H1 (cell line): ENCODE data around the gene PLA2G15. TPM values are rescaled to one million over a fixed set of nuclear protein-coding genes. Genes with fewer than 3 reads are reported as not detected.

Source experiments
- CTCF ChIA-PET: fragments of 300-600 bp; sonication (Branson Sonifier 250); formaldehyde crosslinking; loops from one replicate; lab custom pipeline; 2021; ENCODE audit not compliant: partially characterized antibody; lab: Charles Lee
- POLR2A ChIA-PET: fragments of 300-600 bp; sonication (Branson Sonifier 250); formaldehyde crosslinking; loops from one replicate; lab custom pipeline; 2021; ENCODE audit warnings: inconsistent platforms; ENCODE audit not compliant: partially characterized antibody; lab: Charles Lee
- DNase-seq, 2 experiments: peaks; one replicate each; pipeline versions ENCODE4 v3.0.0 to v3.0.0-alpha.2; 2010 to 2022; ENCODE audit warnings: low spot score in 2 of 2, low read depth in 1 of 2, mixed read lengths in 1 of 2
- FAIRE-seq: peaks from 2 replicates; lab custom pipeline; 2011; peaks lifted over from hg19 to GRCh38; lab: Jason Lieb, UNC
- H2AFZ ChIP-seq: 2 replicates; pipeline ENCODE4 v1.8.1; 2012; ENCODE audit warnings: low read length, inconsistent platforms
- H2AK5ac ChIP-seq: 2 replicates; pipeline ENCODE4 v1.6.1; 2013; ENCODE audit warnings: low read depth, low read length
- H2BK120ac ChIP-seq: replicated peaks from 2 replicates; pipeline ENCODE3; 2013; ENCODE audit warnings: low read depth, low read length, inconsistent platforms
- H2BK12ac ChIP-seq: 2 replicates; pipeline ENCODE4 v1.6.1; 2013; ENCODE audit warnings: low read depth, low read length
- H2BK15ac ChIP-seq: 2 replicates; pipeline ENCODE4 v1.6.1; 2013; ENCODE audit warnings: low read length
- H2BK20ac ChIP-seq: 2 replicates; pipeline ENCODE4 v1.6.1; 2013; ENCODE audit warnings: low read length
- H2BK5ac ChIP-seq: 2 replicates; pipeline ENCODE4 v1.6.1; 2013; ENCODE audit warnings: low read depth, low read length
- H3K14ac ChIP-seq: 2 replicates; pipeline ENCODE4 v1.6.1; 2013; ENCODE audit warnings: inconsistent platforms; ENCODE audit not compliant: insufficient read length
- H3K18ac ChIP-seq: 2 replicates; pipeline ENCODE4 v1.6.1; 2013; ENCODE audit warnings: low read length; ENCODE audit errors: extremely low read depth
- H3K23ac ChIP-seq: 2 replicates; pipeline ENCODE4 v1.6.1; 2013; ENCODE audit warnings: inconsistent platforms; ENCODE audit not compliant: insufficient read length
- H3K23me2 ChIP-seq: 2 replicates; pipeline ENCODE4 v1.6.1; 2013; ENCODE audit warnings: low read depth, low read length
- H3K27ac ChIP-seq: 2 replicates; pipeline ENCODE4 v1.6.1; 2011; ENCODE audit warnings: low read depth, low read length, inconsistent platforms
- H3K27me3 ChIP-seq, 4 experiments: replicated peaks in 1 of 4; 1 replicate in 1 of 4; 2 replicates in 3 of 4; pipeline versions ENCODE4 v1.6.1 to v1.8.1; 2011 to 2013; ENCODE audit warnings: low read length in 3 of 4, mild to moderate bottlenecking in 3 of 4, inconsistent platforms in 2 of 4, mixed read lengths in 2 of 4, moderate library complexity in 1 of 4; ENCODE audit not compliant: control insufficient read depth in 3 of 4, insufficient read depth in 3 of 4; ENCODE audit errors: extremely low read depth in 1 of 4
- H3K36me3 ChIP-seq, 4 experiments: 2 replicates each; pipeline versions ENCODE4 v1.6.1 to v1.8.1; 2011 to 2013; ENCODE audit warnings: mild to moderate bottlenecking in 4 of 4, low read length in 3 of 4, moderate library complexity in 2 of 4, control low read depth in 1 of 4, inconsistent platforms in 1 of 4; ENCODE audit not compliant: insufficient read depth in 4 of 4, control insufficient read depth in 2 of 4
- H3K4ac ChIP-seq: replicated peaks from 2 replicates; pipeline ENCODE3; 2013; ENCODE audit warnings: low read length, low read depth, mixed read lengths, inconsistent platforms; ENCODE audit not compliant: insufficient read length
- H3K4me1 ChIP-seq, 4 experiments: replicated peaks in 1 of 4; 1 replicate in 1 of 4; 2 replicates in 3 of 4; pipeline versions ENCODE4 v1.6.1 to v1.8.1; 2011 to 2013; ENCODE audit warnings: low read length in 3 of 4, inconsistent platforms in 2 of 4, mixed read lengths in 1 of 4; ENCODE audit not compliant: insufficient read depth in 4 of 4, control insufficient read depth in 3 of 4
- H3K4me2 ChIP-seq, 2 experiments: 2 replicates each; pipeline versions ENCODE4 v1.6.1 to v1.8.1; 2011 to 2013; ENCODE audit warnings: low read depth in 2 of 2, low read length in 2 of 2, control low read depth in 1 of 2, inconsistent platforms in 1 of 2, mild to moderate bottlenecking in 1 of 2; ENCODE audit not compliant: insufficient read depth in 1 of 2
- H3K4me3 ChIP-seq, 4 experiments: fragments of 200-600, 300-600 bp in 1 of 4; sonication (generic), shearing (Covaris generic), sonication (Bioruptor Twin) in 1 of 4; 2 replicates each; pipeline versions ENCODE4 v1.5.1 to v1.8.1; 2011 to 2016; ENCODE audit warnings: low read length in 4 of 4, low read depth in 3 of 4, control low read depth in 2 of 4, inconsistent platforms in 2 of 4, mild to moderate bottlenecking in 2 of 4, mixed read lengths in 1 of 4, moderate library complexity in 1 of 4; ENCODE audit not compliant: insufficient read depth in 2 of 4; ENCODE audit errors: extremely low read depth in 1 of 4
- H3K56ac ChIP-seq: replicated peaks from 2 replicates; pipeline ENCODE3; 2013; ENCODE audit warnings: low read depth, mild to moderate bottlenecking, mixed read lengths, low read length, inconsistent platforms; ENCODE audit not compliant: insufficient read length
- H3K79me1 ChIP-seq: 2 replicates; pipeline ENCODE4 v1.6.1; 2013; ENCODE audit warnings: low read depth, low read length, control low read depth
- H3K79me2 ChIP-seq, 2 experiments: 2 replicates each; pipeline versions ENCODE4 v1.6.1 to v1.8.1; 2012 to 2013; ENCODE audit warnings: low read length in 2 of 2, mild to moderate bottlenecking in 2 of 2, inconsistent platforms in 1 of 2; ENCODE audit not compliant: insufficient read depth in 2 of 2, control insufficient read depth in 1 of 2
- H3K9ac ChIP-seq, 4 experiments: replicated peaks in 1 of 4; 1 replicate in 1 of 4; 2 replicates in 3 of 4; pipeline versions ENCODE4 v1.6.1 to v1.8.1; 2011 to 2013; ENCODE audit warnings: low read depth in 3 of 4, low read length in 3 of 4, control low read depth in 2 of 4, mild to moderate bottlenecking in 2 of 4, moderate library complexity in 2 of 4, inconsistent platforms in 1 of 4; ENCODE audit errors: extremely low read depth in 1 of 4
- H3K9me3 ChIP-seq, 2 experiments: 2 replicates each; pipeline versions ENCODE4 v1.6.1 to v1.8.1; 2012 to 2013; ENCODE audit warnings: mild to moderate bottlenecking in 2 of 2, moderate library complexity in 2 of 2, control low read depth in 1 of 2, inconsistent platforms in 1 of 2, low read depth in 1 of 2, low read length in 1 of 2, mixed read lengths in 1 of 2; ENCODE audit not compliant: insufficient read depth in 2 of 2
- H4K20me1 ChIP-seq, 2 experiments: replicated peaks in 1 of 2; 2 replicates each; pipeline versions ENCODE3 to v1.8.1; 2011 to 2013; ENCODE audit warnings: inconsistent platforms in 2 of 2, low read length in 2 of 2, mild to moderate bottlenecking in 1 of 2; ENCODE audit not compliant: insufficient read depth in 2 of 2, control insufficient read depth in 1 of 2
- H4K5ac ChIP-seq: 2 replicates; pipeline ENCODE4 v1.6.1; 2013; ENCODE audit warnings: low read length, low read depth, mixed read lengths, inconsistent platforms; ENCODE audit not compliant: insufficient read length
- H4K8ac ChIP-seq: 2 replicates; pipeline ENCODE4 v1.8.0; 2013; ENCODE audit warnings: mild to moderate bottlenecking, moderate library complexity, low read length, inconsistent platforms; ENCODE audit not compliant: insufficient read depth; ENCODE audit errors: extremely low read depth
- H4K91ac ChIP-seq: replicated peaks from 2 replicates; pipeline ENCODE3; 2013; ENCODE audit warnings: low read length, mixed read lengths, inconsistent platforms; ENCODE audit not compliant: insufficient read length
- PHF8 ChIP-seq: fragments of 200-600 bp; sonication (generic); conservative IDR thresholded peaks from 2 replicates; pipeline ENCODE4 v1.7.1; 2012; ENCODE audit warnings: low read depth, mild to moderate bottlenecking, inconsistent platforms, low read length, moderate library complexity
- POLR2AphosphoS5 ChIP-seq: IDR thresholded peaks from 2 replicates; pipeline ENCODE4 v1.6.1; 2011; ENCODE audit warnings: low read depth, low read length
- ZNF274 ChIP-seq: IDR thresholded peaks from 2 replicates; pipeline ENCODE4 v1.7.0; 2012; ENCODE audit warnings: low read length, borderline replicate concordance; ENCODE audit errors: extremely low read depth
- WGBS, 2 experiments: shearing (Covaris generic) in 1 of 2; methylation state at CpG; one replicate each; pipeline versions ENCODE4 v1.1.6 to v1.1.7; 2013 to 2015; ENCODE audit warnings: low lambda C conversion rate in 2 of 2, mixed read lengths in 2 of 2, inconsistent platforms in 1 of 2, low coverage in 1 of 2, missing lambda C conversion rate in 1 of 2; ENCODE audit not compliant: insufficient replicate concordance in 2 of 2, insufficient coverage in 1 of 2, insufficient read length in 1 of 2; ENCODE audit errors: extremely low coverage in 1 of 2, missing lambda C conversion rate in 1 of 2; 5-methylcytosine and 5-hydroxymethylcytosine counted together
- polyA plus RNA-seq, 7 experiments: library from polyadenylated mRNA; depleted of rRNA in 3 of 7; stranded (reverse) in 5 of 7; unstranded in 2 of 7; fragments of >200 nt in 5 of 7; fragments of 200-250 nt in 2 of 7; gene quantifications; 1 replicate in 5 of 7; 2 replicates in 1 of 7; 4 replicates in 1 of 7; pipeline versions ENCODE4 v1.2.1 to v1.2.3, GENCODE V29; 2011 to 2013; ENCODE audit warnings: missing spikeins in 2 of 7, mixed read lengths in 2 of 7
- total RNA-seq: library from RNA; stranded (reverse); fragmentation: NEBNext Ultra II Directional; extraction: Animal tissue kit (Norgen Biotek cat#: 25700); gene quantifications from 2 replicates; pipeline ENCODE4 v1.2.1, GENCODE V29; 2021

PLA2G15 gene
- total and polyA plus RNA-seq, 2 of the 8 experiments (the other 6 are each of a cell fraction or from before 2014, with no cell fraction given): 11.2 to 12.0 TPM

DNA sequence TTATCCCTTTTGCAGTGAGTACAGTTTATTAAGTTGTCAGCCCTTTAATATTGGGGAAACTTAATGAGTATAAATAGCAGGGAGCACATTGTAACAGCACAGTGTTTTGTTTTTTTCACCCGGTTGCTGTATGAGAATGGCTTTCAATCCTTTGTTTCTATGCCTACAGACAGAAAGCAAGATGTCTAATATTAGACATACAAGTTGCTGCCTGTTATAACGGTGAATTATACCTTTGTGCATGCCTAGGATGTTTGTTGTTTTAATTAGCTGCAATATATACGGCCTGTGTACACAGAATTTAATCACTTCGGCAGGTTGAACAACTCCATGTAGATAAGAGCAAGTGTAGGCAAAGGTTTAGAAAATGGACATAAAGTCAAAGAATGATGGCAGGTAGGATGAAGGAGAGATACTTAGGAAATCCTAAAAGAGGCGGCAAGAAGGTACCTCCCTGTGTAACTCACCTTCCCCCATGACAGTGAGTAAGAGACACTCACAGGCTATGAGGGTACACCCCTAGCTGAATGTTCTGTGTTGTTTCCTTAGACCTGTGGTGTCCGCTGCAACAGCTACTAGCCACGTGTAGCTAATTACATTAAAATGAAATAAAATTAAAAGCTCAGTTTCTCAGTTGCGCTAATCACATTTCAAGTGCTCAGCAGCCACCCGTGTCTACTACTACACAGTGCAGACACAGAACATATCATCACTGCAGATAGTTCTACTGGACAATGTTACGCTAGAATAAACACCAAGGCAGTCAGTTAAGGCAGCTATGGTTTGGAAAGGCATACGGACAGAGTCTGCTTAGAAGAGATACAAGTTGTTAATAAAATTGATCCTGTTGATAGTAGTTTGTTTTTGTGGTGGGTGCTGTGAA is 54.6 kb downstream of the PLA2G15 start:
- H2BK20ac ChIP-seq: no peak overlapping the region
- H3K79me1 ChIP-seq: no peaks in the 10 kb centered on the region
- H4K91ac ChIP-seq: no peak overlapping the region
- H3K4me1 ChIP-seq: no peaks in the 10 kb centered on the region
- no peak overlapping the region for H3K4me2 ChIP-seq
- 93% methylated on average over 11 of the region's 11 CpGs; no CpG with 5 or more reads in 1 of the 2 experiments for WGBS, 2 experiments
- H2AK5ac ChIP-seq: no peak overlapping the region
- no peak overlapping the region for H4K8ac ChIP-seq
- DNase-seq: no peak
- H3K14ac ChIP-seq: no peak overlapping the region
- H3K23me2 ChIP-seq: no peaks in the 10 kb centered on the region
- H4K5ac ChIP-seq: no peak overlapping the region
- no peak overlapping the region for H2BK12ac ChIP-seq
- peaks cover 18 to 71% (median 55%) of the 10 kb centered on the region in 4 experiments for H3K36me3 ChIP-seq
- no peak overlapping the region for H3K56ac ChIP-seq
- no peaks in the 10 kb centered on the region for H3K79me2 ChIP-seq
- H4K20me1 ChIP-seq: peaks cover 1 to 2% of the 10 kb centered on the region in 2 experiments
- no peak overlapping the region for H2BK5ac ChIP-seq
- TF ChIP-seq ZNF274 (no peak), POLR2AphosphoS5 (peak; percentile 40; the same call in 1 of the 2 replicates), PHF8 (no peak)
- H2BK15ac ChIP-seq: no peak overlapping the region
- no peaks in the 10 kb centered on the region for H3K27me3 ChIP-seq
- H3K9ac ChIP-seq: no peak overlapping the region
- H3K9me3 ChIP-seq: no peaks in the 10 kb centered on the region
- no peak overlapping the region for H3K4ac ChIP-seq
- H3K18ac ChIP-seq: no peak overlapping the region
- no peak for FAIRE-seq
- POLR2A ChIA-PET: interaction anchor here (0.8 to 3.8 kb wide), 11 partner anchors 9 to 318 kb away, joined by 3 to 35 read pairs (median 5); partner anchors contain the start of genes PRMT7 and SLC7A6OS
- no peak overlapping the region for H2BK120ac ChIP-seq
- H3K4me3 ChIP-seq: no peak overlapping the region
- H3K27ac ChIP-seq: no peak overlapping the region
- CTCF ChIA-PET: interaction anchor here (0.8 to 3.5 kb wide), 15 partner anchors 8 to 82 kb away, joined by 3 to 23 read pairs (median 4); partner anchors contain the start of genes PLA2G15, PRMT7, SLC7A6 and SLC7A6OS
- no peak overlapping the region for H3K23ac ChIP-seq
- no peak overlapping the region for H2AFZ ChIP-seq
